NCI-H524 treated with DMSO at 0.1 percent for 48 hours (cell line): ENCODE measurements around the gene RAD54L.
"Not testable (repeated sequence)": the region's sequence is repeated elsewhere in the genome, so short reads cannot be mapped to it uniquely, and the experiment has no call there.

Experiments
- DNase-seq: peaks from one replicate; lab custom pipeline; 2025; lab: John Stamatoyannopoulos, UW

RAD54L gene

DNA sequence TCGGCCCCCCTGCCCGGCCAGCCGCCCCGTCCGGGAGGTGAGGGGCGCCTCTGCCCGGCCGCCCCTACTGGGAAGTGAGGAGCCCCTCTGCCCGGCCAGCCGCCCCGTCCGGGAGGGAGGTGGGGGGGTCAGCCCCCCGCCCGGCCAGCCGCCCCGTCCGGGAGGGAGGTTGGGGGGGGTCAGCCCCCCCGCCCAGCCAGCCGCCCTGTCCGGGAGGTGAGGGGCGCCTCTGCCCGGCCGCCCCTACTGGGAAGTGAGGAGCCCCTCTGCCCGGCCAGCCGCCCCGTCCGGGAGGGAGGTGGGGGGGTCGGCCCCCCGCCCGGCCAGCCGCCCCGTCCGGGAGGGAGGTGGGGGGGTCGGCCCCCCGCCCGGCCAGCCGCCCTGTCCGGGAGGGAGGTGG, 5.8 kb upstream of the RAD54L start:
- DNase-seq = not testable (repeated sequence)

GRCh38 chr1:46242918-46243317, 4.6 kb upstream of the RAD54L start:
- DNase-seq = no peak

DNA sequence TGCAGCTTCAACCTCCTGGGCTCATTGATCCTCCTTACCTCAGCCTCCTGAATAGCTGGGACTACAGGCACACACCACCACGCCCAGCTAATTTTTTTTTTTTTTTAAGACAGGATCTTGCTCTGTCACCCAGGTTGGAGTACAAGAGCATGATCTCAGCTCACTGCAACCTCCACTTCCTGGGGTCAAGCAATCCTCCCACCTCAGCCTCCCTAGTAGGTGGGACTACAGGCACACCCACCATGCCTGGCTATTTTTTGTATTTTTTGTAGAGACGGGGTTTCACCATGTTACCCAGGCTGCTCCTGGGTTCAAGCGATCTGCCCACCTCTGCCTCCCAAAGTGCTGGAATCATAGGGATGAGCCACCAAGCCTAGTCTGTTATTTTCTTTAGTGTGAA, 3.7 kb upstream of the RAD54L start:
- not testable (repeated sequence) for DNase-seq

- DNase-seq = no peak
Measured at GRCh38 chr1:46244656-46245371, 2.7 kb upstream of the RAD54L start.

GRCh38 chr1:46246136-46246535, 1.4 kb upstream of the RAD54L start:
- DNase-seq = not testable (repeated sequence)

- DNase-seq = no peak
Measured at GRCh38 chr1:46246548-46247435, 771 bp upstream of the RAD54L start.

GRCh38 chr1:46248122-46248920, 758 bp downstream of the RAD54L start:
- DNase-seq = peak; percentile 2

DNA sequence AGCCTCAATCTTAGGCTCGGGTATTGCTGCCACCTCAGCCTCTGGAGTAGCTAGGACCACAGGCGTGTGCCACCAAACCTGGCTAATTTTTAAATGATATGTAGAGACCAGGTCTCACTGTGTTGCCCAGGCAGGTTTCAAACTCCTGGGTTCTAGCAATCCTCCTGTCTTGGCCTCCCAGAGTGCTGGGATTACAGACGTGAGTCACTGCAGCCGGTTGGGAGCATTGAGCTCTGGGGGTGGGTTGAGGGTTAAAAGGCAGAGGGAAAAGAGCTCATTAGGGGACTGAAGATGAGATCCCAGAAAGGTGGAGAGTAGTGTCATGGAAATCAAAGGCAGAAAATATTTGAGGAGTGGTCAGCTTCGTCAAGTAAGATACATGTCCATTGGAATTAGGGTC, 7.1 kb downstream of the RAD54L start:
- DNase-seq = no peak

- no peak for DNase-seq
Measured at GRCh38 chr1:46256523-46256922, 9.0 kb downstream of the RAD54L start.

GRCh38 chr1:46262508-46262907, 14.9 kb downstream of the RAD54L start:
- no peak for DNase-seq

GRCh38 chr1:46263146-46263545, 15.6 kb downstream of the RAD54L start:
- DNase-seq = no peak

DNA sequence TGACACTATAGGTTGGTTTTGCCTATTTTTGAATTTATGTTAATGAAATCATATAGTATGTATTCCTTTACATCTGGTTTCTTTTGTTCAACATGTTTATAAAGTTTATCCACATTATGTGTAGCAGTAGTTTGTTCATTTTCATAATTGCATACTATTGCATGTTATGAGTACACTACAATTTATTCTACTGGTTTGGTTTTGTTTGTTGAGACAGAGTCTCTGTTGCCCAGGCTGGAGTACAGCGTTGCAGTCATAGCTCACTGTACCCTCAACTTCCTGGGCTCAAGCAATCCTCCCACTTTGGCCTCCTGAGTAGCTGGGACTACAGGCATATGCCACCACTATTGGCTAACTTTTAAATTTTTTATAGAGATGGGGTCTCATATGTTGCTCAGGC, 21.0 kb downstream of the RAD54L start:
- no peak for DNase-seq

GRCh38 chr1:46274225-46275029, 26.9 kb downstream of the RAD54L start:
- no peak for DNase-seq

GRCh38 chr1:46275030-46275337, 27.4 kb downstream of the RAD54L start:
- no peak for DNase-seq

DNA sequence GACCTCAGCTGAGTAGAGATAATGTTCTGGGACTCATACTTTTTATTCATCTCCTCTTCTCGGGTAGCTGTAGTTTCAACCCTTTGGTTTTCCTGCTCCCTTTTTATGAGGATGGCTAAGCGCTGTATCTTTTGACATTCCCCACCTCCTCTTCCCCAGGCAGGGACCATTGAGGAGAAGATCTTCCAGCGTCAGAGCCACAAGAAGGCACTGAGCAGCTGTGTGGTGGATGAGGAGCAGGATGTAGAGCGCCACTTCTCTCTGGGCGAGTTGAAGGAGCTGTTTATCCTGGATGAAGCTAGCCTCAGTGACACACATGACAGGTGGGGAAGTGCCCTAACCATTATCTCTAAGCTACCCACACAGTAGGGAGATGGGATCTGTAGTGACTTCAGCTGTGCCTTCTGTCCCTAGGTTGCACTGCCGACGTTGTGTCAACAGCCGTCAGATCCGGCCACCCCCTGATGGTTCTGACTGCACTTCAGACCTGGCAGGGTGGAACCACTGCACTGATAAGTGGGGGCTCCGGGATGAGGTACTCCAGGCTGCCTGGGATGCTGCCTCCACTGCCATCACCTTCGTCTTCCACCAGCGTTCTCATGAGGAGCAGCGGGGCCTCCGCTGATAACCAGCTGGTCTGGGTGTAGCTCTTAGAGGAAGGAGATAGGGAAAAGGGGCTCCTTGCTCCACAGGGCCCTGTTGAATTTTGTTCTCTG, 30.3 kb downstream of the RAD54L start:
- no peak for DNase-seq

DNA sequence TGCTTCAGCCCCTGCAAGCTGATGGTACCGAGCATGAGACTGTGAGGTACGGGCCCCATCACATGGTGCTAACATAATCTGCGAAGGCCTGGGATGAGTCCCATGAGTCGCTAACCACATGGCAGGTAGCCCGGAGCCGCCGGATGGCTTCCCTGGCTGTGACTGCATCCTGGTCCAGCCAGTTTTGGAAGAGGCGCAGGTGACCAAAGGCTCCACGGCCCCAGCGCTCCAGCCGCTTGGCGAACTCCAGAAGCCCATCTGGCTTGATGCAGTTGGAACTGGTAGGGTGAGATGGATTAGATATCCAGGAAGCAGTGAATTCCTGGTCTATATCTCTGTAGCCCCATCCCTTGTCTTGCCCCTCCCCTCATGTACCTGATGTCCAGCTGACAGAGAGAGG, 31.2 kb downstream of the RAD54L start:
- DNase-seq = no peak

GRCh38 chr1:46280092-46280491, 32.5 kb downstream of the RAD54L start:
- DNase-seq = no peak

DNA sequence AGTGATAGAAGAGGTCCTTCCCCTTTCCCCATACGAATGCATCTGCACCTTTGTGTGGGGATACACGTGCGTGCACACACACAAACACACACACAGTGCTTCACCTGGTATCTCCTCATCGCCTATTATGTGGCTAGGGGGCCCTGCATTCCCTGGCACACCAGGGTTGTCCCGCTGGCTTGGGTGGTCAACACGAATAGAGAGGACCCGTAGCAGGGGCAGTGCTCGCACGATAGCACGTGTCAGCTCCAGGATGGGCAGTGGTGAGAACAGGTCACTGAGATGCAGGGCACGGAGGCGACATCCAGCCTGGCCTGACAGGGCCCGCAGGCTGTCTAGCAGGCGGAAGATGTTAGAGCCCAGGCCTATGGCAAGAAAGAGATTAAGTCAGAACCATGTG, 33.5 kb downstream of the RAD54L start:
- DNase-seq = no peak

DNA sequence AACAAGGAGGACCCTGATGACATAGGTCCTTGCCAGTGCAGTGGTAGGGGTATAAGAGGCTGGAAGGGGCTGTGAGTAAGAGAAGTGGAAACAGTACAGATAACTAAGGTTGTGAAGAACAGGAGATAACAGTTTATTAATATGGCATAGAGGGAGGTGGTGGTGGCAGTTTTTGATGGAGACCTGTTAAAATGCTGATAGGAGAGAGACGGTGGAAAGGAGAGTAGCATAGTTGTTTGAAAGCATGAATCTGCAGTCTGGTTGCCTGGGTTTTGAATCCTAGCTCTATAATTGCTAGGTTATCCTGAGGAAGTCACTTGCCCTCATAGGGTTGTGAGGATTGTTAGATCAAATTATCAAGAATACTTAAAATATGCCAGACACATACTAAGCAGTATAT, 36.5 kb downstream of the RAD54L start:
- DNase-seq = no peak

GRCh38 chr1:46284597-46285564, 37.3 kb downstream of the RAD54L start:
- DNase-seq = peak; percentile 54
